Activated CD8-positive, alpha-beta T cell treated with anti-CD3 and anti-CD28 coated beads, Interleukin-2, amount 10 ng/mL, durations not matched to agents 7 days and 5 days (primary cell): ENCODE measurements around the gene FAM162A. TPM values are rescaled to one million over a fixed set of nuclear protein-coding genes. Genes with fewer than 3 reads are reported as not detected.
A peak's percentile ranks its signal among the peaks of the same experiment; 100 is the strongest.
"Not testable (repeated sequence)": the region's sequence is repeated elsewhere in the genome, so short reads cannot be mapped to it uniquely, and the experiment has no call there.

Source experiments
- ATAC-seq: fragments of 150-1000 bp; cut with Tn5 transposase; one replicate; pipeline ENCODE4 v1.10.0; 2021; ENCODE audit warnings: moderate library complexity
- CTCF ChIA-PET: fragments of 350-600 bp; sonication (Branson Sonifier 250); formaldehyde crosslinking; loops from one replicate; lab custom pipeline; 2021; ENCODE audit warnings: antibody characterized with exemption; lab: Charles Lee
- POLR2A ChIA-PET: fragments of 350-600 bp; sonication (Branson Sonifier 250); formaldehyde crosslinking; loops from one replicate; lab custom pipeline; 2021; ENCODE audit warnings: antibody characterized with exemption; lab: Charles Lee
- DNase-seq: peaks from one replicate; pipeline ENCODE4 v3.0.0-alpha.2; 2020
- H3K27ac Mint-ChIP-seq: one replicate; pipeline ENCODE4 v1.8.0; 2021; ENCODE audit warnings: mild to moderate bottlenecking, mixed read lengths
- H3K27me3 Mint-ChIP-seq: one replicate; pipeline ENCODE4 v1.8.0; 2021; ENCODE audit warnings: low read depth, mixed read lengths
- H3K36me3 Mint-ChIP-seq: one replicate; pipeline ENCODE4 v1.8.0; 2021; ENCODE audit warnings: low read depth, mixed read lengths
- H3K4me1 Mint-ChIP-seq: one replicate; pipeline ENCODE4 v1.8.0; 2021; ENCODE audit warnings: low read depth, mixed read lengths
- H3K4me3 Mint-ChIP-seq: one replicate; pipeline ENCODE4 v1.8.0; 2021; ENCODE audit warnings: mild to moderate bottlenecking, mixed read lengths
- H3K9me3 Mint-ChIP-seq: one replicate; pipeline ENCODE4 v1.8.0; 2022; ENCODE audit warnings: mixed read lengths; ENCODE audit not compliant: insufficient read depth
- total RNA-seq, 2 experiments: library from RNA; stranded (reverse); gene quantifications; one replicate each; pipeline ENCODE4 v1.2.3, GENCODE V29; 2021

Gene FAM162A
- total RNA-seq, 2 experiments from 2014 or later = 78.0 to 78.4 TPM

DNA sequence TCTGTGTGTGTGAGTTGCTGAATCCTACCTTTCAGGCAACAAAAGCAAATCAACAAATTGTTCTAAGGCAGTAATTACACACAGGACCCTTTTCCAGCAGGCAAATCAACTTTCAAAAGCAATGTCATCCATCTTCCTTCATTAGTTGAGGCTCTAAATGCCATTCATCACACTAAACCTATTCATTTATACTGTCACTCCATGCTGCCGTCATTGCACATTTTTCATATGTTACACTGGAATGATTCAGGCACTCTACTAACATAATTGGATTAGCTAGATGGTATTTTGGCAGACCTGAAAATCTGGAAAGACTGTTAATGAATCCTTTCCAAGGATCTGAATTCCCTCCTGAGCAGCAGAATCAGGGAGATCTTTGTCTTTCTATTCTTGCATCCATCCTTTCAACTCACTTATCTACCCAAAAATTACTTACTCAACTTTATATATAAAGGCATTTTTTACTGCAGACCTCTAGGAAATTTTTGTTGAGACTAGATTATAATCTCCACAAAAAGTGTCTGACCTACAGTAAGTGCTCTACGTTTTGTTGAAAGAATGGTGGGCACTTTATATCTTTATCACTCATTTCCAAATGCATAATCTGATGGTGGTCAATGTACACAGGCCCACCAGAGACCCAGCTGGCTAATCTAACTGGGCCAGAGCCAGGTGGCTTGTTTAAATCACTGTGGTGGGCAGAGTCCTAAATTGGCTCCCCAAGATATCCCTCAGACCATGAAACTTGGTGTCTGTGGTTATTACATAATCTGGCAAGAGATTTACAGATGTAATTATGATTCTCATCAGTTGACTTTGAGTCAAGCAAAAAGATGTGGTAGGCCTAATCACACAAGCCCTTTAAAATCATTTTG lies 25.9 kb upstream of the FAM162A start:
- H3K4me1 Mint-ChIP-seq = peaks cover 9% of the 10 kb centered on the region

DNA sequence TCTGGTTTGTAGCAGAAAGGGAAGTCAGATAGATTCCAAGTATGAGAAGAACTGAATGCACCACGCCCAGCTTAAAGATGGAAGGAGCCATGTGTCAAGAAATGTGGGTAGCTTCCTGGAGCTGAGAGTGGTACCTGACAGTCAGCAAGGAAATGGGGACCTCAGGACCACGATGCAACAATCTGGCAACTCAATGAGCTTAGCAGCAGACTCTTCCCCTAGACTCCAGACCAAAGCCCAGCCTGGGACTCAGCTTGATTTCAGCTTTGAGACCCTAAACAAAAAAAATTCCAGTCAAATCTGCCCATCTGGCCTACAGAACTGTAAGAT lies 25.3 kb upstream of the FAM162A start:
- Mint-ChIP-seq H3K9me3 (no peaks in the 10 kb centered on the region), H3K27me3 (no peaks in the 10 kb centered on the region), H3K4me1 (peaks cover 9% of the 10 kb centered on the region), H3K4me3 (no peak overlapping the region), H3K36me3 (peaks cover 16% of the 10 kb centered on the region), H3K27ac (no peak overlapping the region)
- POLR2A ChIA-PET = interaction anchor here (0.7 kb wide), 1 partner anchor 812 kb away, joined by 5 read pairs; no protein-coding TSS in a partner anchor
- no peak for DNase-seq
- CTCF ChIA-PET = interaction anchor here (0.9 to 1.7 kb wide), 3 partner anchors 26 to 813 kb away, joined by 3 to 6 read pairs (median 5); partner anchors contain the start of genes FAM162A and POLQ
- ATAC-seq = no peak

More for the DNA sequence above, 25.9 kb upstream of the FAM162A start:
- no peak for DNase-seq
- Mint-ChIP-seq H3K4me3 (no peak overlapping the region), H3K36me3 (peaks cover 15% of the 10 kb centered on the region), H3K27ac (no peak overlapping the region), H3K9me3 (no peaks in the 10 kb centered on the region), H3K27me3 (no peaks in the 10 kb centered on the region)
- ChIA-PET POLR2A (no interaction called here), CTCF (interaction anchor here (0.9 to 2.9 kb wide), 5 partner anchors 26 to 812 kb away, joined by 3 to 24 read pairs (median 6); partner anchors contain the start of genes FAM162A and POLQ)
- no peak for ATAC-seq

DNA sequence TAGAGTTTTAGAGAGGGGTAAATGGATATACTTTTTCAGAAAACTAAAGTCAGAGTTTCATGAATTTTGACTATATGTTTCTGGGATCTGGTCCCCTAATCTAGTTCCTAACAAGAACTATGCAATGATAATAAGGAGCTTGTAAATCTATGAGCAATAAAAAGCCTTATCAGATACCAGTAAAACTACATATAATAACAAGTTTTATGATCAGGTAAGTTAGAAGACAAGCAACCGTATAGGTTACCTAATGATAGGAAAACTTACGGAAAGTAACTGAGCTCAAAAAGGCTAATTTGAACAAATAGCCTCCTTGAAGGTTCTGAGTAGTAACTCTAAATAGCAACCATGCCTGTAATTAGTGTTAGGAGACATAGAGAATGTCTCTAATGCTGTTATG lies 22.0 kb upstream of the FAM162A start:
- H3K27me3 Mint-ChIP-seq = no peaks in the 10 kb centered on the region
- no peak overlapping the region for H3K27ac Mint-ChIP-seq
- POLR2A ChIA-PET = interaction anchor here (0.6 kb wide), 1 partner anchor 9 kb away, joined by 3 read pairs; no protein-coding TSS in a partner anchor
- no peak overlapping the region for H3K4me3 Mint-ChIP-seq
- peaks cover 9% of the 10 kb centered on the region for H3K4me1 Mint-ChIP-seq
- CTCF ChIA-PET = interaction anchor here (0.6 to 1.7 kb wide), 5 partner anchors 20 to 261 kb away, joined by 3 to 8 read pairs (median 3); partner anchors contain the start of gene FAM162A
- H3K36me3 Mint-ChIP-seq = peaks cover 28% of the 10 kb centered on the region
- no peak for DNase-seq
- no peaks in the 10 kb centered on the region for H3K9me3 Mint-ChIP-seq
- no peak for ATAC-seq

DNA sequence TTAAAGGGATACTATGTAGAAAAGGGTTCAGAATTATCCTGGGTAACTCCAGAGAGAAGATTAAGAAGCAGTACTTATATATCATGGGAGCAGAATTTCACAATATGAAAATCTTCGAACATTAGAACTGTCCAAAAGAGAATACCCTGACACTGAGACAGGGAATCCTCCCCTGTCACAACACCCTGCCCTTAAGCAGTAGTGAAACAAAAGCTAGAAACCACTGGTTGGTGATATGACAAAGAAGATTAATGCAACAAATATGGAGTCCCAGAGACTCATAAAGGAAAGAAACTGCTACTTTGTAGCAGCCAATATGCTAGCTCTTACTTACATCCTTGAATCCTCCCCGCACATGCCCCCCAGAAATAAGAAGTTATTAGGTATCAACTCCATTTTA lies 19.5 kb upstream of the FAM162A start:
- Mint-ChIP-seq H3K36me3 (peaks cover 27% of the 10 kb centered on the region), H3K27me3 (no peaks in the 10 kb centered on the region), H3K27ac (no peak overlapping the region), H3K4me1 (no peaks in the 10 kb centered on the region), H3K4me3 (no peak overlapping the region), H3K9me3 (no peaks in the 10 kb centered on the region)
- POLR2A ChIA-PET = interaction anchor here (0.5 kb wide), 1 partner anchor 689 kb away, joined by 4 read pairs; no protein-coding TSS in a partner anchor
- no peak for ATAC-seq
- CTCF ChIA-PET = interaction anchor here (1.0 to 1.7 kb wide), 5 partner anchors 10 to 818 kb away, joined by 3 to 7 read pairs (median 4); partner anchors contain the start of gene FAM162A
- DNase-seq = no peak

DNA sequence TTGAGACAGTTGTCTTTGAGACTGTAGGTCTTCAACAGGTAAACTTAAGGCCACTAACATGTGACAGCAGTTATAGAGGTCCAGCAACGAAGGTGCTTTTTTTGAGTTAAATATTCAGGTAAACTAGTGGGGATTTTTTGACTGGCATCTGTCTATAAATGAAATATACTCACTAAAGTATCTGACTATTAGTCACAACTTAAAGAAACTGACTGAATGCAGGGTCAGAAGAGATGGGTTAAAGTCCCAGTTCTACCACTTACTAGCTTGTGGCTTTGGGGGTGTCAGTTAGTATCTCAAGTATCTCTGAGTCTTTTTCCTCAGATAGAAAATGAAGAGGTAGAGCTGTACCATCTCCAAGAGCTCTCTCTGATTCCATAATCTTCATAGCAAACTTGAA lies 18.9 kb upstream of the FAM162A start:
- DNase-seq (no peak), ATAC-seq (no peak)
- ChIA-PET CTCF (interaction anchor here (1.3 to 1.7 kb wide), 4 partner anchors 14 to 818 kb away, joined by 4 to 7 read pairs (median 6); partner anchors contain the start of gene FAM162A), POLR2A (no interaction called here)
- no peak overlapping the region for H3K4me3 Mint-ChIP-seq
- H3K9me3 Mint-ChIP-seq = no peaks in the 10 kb centered on the region
- peaks cover 26% of the 10 kb centered on the region for H3K36me3 Mint-ChIP-seq
- H3K27me3 Mint-ChIP-seq = no peaks in the 10 kb centered on the region
- H3K4me1 Mint-ChIP-seq = no peaks in the 10 kb centered on the region
- H3K27ac Mint-ChIP-seq = no peak overlapping the region

DNA sequence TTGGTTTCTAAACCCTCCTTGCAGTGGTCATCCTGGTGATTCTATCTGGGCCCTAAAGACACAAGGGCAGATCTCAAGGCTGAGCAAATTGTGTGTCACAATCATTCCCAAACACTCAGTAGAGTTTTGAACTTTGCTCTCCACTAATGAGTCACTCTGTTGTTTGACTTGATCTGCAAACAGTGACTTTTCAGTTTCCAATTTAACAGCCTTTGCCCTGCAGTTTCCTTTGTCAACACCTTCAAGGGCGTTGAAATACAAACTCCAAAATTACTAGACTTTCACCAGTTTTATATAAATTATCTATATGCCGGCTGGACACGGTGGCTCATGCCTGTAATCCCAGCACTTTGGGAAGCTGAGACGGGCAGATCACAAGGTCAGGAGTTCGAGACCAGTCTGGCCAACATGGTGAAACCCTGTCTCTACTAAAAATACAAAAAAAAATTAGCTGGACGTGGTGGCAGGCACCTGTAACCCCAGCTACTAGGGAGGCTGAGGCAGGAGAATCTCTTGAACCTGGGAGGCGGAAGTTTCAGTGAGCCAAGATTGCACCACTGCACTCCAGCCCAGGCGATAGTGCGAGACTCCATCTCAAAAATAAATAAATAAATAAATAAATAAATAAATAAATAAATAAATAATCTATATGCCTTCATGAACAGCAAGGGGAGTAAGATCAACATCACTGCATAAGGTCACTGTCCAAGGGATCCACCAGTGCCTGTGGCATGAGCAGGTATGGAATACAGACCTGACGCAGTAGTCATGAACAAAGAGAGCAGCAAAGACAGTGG lies 18.2 kb upstream of the FAM162A start:
- peaks cover 23% of the 10 kb centered on the region for H3K36me3 Mint-ChIP-seq
- H3K27ac Mint-ChIP-seq, H3K9me3 Mint-ChIP-seq, H3K4me3 Mint-ChIP-seq, POLR2A ChIA-PET, DNase-seq, H3K27me3 Mint-ChIP-seq, ATAC-seq, H3K4me1 Mint-ChIP-seq: not testable (repeated sequence)
- CTCF ChIA-PET = interaction anchor here (0.9 to 1.7 kb wide), 8 partner anchors 13 to 819 kb away, joined by 3 to 7 read pairs (median 4); partner anchors contain the start of gene FAM162A

DNA sequence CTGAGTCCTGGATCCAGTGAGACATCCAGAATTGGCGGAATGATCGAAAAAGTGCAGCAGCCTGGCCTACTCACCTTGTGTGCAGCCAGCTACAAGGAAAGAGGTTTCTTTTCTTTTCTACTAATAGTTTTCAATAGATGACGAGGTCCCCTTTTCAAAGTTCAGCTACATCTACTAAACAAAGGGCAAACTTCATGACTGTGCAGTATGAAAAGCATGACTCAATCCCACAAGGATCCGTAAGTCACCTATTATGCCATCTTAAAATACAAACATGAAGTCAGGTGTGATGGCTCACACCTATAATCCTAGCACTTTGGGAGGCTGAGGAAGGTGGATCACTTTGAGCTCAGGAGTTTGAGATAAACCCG lies 17.6 kb upstream of the FAM162A start:
- Mint-ChIP-seq H3K27ac (no peak overlapping the region), H3K4me1 (no peaks in the 10 kb centered on the region), H3K4me3 (no peak overlapping the region), H3K27me3 (no peaks in the 10 kb centered on the region), H3K36me3 (peaks cover 27% of the 10 kb centered on the region), H3K9me3 (no peaks in the 10 kb centered on the region)
- CTCF ChIA-PET = interaction anchor here (0.9 to 1.3 kb wide), 4 partner anchors 18 to 70 kb away, joined by 3 read pairs; partner anchors contain the start of gene FAM162A
- ATAC-seq = no peak
- POLR2A ChIA-PET = interaction anchor here (0.6 kb wide), 1 partner anchor 199 kb away, joined by 3 read pairs; no protein-coding TSS in a partner anchor
- no peak for DNase-seq

DNA sequence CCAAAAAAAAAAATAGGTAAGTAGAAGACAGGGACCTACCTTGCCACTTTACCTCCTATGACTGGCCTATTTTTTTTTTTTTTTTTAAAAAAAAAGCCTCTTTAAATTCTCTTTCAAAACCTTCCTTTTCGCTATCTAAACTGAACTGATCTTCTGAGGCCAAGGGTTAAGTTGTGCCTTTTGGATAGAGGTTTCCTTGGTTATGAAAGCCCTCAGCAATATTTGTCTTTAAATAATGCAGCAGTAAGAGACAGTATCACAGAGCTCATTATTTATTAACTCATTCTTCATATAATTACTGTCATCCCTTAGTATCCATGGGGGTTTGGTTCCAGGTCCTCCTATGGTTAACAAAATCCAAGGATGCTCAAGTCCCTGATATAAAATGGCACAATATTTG lies 9.9 kb upstream of the FAM162A start:
- ATAC-seq = no peak
- Mint-ChIP-seq H3K4me3 (no peak overlapping the region), H3K4me1 (peaks cover 12% of the 10 kb centered on the region), H3K9me3 (no peaks in the 10 kb centered on the region), H3K27me3 (no peaks in the 10 kb centered on the region), H3K36me3 (peaks cover 22% of the 10 kb centered on the region), H3K27ac (no peak overlapping the region)
- DNase-seq = no peak
- CTCF ChIA-PET = no interaction called here
- POLR2A ChIA-PET = no interaction called here

DNA sequence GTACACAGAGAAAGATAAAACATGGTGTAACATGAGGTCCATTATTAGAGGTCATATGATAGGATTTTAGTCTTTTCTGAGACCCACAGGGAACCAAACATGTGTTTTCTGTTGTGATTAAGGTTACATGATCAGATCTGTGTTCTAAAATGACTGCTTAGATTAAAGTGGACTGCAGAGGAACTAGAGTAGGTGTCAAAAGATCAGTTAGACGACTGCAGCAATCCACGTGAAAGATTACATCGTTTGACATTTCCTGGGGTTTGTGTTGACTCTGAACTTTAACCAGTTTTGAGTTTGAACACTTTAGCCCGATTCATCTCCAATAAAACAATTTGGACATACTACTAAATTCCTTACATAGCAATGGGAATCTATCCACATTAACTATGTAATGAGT lies 6.0 kb upstream of the FAM162A start:
- CTCF ChIA-PET = interaction anchor here (0.5 kb wide), 1 partner anchor 556 kb away, joined by 3 read pairs; no protein-coding TSS in a partner anchor
- peaks cover 39% of the 10 kb centered on the region for H3K4me1 Mint-ChIP-seq
- H3K27ac Mint-ChIP-seq = no peak overlapping the region

DNA sequence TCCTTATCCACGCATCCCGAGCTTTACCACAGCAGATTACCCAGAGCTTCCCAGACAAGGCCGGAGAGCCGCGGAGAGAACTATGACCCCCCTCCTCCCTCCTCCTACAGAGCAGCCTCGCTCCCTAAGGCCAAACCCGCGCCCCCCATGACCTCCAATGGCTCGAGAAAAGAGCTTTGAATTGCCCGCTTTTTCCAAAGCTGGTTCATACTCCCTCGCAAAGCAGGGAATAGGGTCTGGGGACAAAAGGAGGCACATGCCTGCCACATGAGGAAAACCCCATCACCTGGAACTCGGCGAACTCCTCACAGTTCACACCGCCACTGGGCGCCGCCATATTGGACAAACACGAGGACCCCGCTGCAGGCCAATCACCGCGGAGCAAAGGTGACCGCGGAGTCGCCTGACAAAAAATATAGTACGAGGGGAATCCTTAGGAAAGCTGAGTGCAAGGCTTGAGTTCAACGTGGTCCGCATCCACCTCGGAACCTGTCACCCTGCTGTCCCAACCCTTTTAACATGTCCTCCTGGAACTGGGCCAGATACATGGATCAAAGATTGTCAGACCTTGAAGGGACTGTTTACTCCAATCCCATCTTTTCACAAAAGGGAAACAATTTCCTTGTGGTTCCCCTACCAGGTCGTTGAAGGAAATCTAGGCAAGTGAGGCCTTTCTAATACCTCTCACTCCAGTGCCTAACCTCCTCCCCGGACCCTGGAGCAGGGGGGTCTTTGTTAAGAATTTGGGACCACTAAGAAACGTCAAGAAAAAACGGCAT lies 905 bp upstream of the FAM162A start, which contains the start of gene MIX23:
Gene MIX23, minus strand, starts transcription at position 344 of the 779 bp plus-strand sequence. Its CDS starts 7 bp downstream, at position 337.
- ChIA-PET POLR2A (interaction anchor here (0.6 to 3.7 kb wide), 6 partner anchors 11 to 837 kb away, joined by 3 to 33 read pairs (median 4); partner anchors contain the start of genes POLQ and WDR5B), CTCF (interaction anchor here (0.9 to 4.6 kb wide), 6 partner anchors 10 to 181 kb away, joined by 3 to 50 read pairs (median 4); partner anchors contain the start of genes DTX3L, PARP9 and WDR5B)
- H3K36me3 Mint-ChIP-seq = peaks cover 24% of the 10 kb centered on the region

More for the DNA sequence above, 6.0 kb upstream of the FAM162A start:
- Mint-ChIP-seq H3K27me3 (no peaks in the 10 kb centered on the region), H3K9me3 (no peaks in the 10 kb centered on the region), H3K36me3 (peaks cover 16% of the 10 kb centered on the region), H3K4me3 (no peak overlapping the region)
- ATAC-seq = no peak
- DNase-seq = no peak
- POLR2A ChIA-PET = no interaction called here

More for the DNA sequence above, 905 bp upstream of the FAM162A start, which contains the start of gene MIX23:
- Mint-ChIP-seq H3K4me1 (peaks cover 61% of the 10 kb centered on the region), H3K27me3 (no peaks in the 10 kb centered on the region), H3K4me3 (peak within 1 kb of the TSS; percentile 90), H3K9me3 (no peaks in the 10 kb centered on the region), H3K27ac (peak within 1 kb of the TSS; percentile 91)
- peak; percentile 59 for ATAC-seq
- peak; percentile 90 for DNase-seq
